ENCODE measurements around the gene PRKCE. TPM values are rescaled to one million over a fixed set of nuclear protein-coding genes. Genes with fewer than 3 reads are reported as not detected.

Gene PRKCE
- total and polyA plus RNA-seq, 2 donors, result 3.2 to 3.3 TPM

DNA sequence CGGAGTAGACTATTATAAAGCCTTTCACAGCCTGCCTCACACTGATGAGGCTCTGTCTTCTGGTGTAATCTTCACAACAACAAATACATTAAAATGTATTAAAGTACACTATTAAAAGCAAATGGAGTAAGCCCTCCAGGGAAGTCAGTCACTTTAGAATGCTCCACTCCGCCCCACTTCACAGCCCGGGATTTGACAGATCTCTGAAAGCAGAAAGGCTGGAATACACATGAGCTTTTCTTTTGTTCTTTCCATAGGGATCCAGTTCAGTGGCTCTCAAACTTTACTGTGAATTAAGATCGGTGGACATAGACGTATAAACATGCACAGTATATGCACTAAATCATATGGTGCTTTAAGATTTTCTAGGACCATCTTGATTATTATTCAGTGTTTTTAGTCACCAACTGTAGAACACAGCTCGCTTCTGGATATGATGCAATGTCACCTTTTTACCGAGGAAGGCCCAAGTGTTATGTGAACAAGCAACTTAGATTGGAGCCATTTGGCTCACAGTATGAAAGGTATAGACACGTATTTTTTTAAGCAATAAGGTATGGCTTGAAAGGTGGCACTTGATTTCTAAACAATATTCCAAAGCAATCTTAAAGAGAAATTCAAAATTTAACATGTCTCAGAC lies 151.1 kb downstream of the PRKCE start:
- WGBS, result 98% methylated on average over 8 of the region's 8 CpGs
- Histone ChIP-seq H3K9me3 (ENCODE audit: control insufficient read depth in 2 of 2, insufficient read depth in 1 of 2, low read length in 1 of 2) (no peaks in the 10 kb centered on the region), H3K36me3 (ENCODE audit: control insufficient read depth in 2 of 2, insufficient read depth in 2 of 2, low read length in 1 of 2) (no peaks in the 10 kb centered on the region), H3K4me3 (ENCODE audit: low read length in 2 of 2) (no peak overlapping the region), H3K27me3 (ENCODE audit: control insufficient read depth in 2 of 2, insufficient read depth in 1 of 2, low read length in 1 of 2) (no peaks in the 10 kb centered on the region), H3K27ac (ENCODE audit: low read depth in 1 of 2, low read length in 1 of 2) (no peak overlapping the region), H3K4me1 (ENCODE audit: control insufficient read depth in 2 of 2, insufficient read depth in 2 of 2, low read length in 2 of 2) (no peaks in the 10 kb centered on the region)
- no peak for DNase-seq (ENCODE audit: low read depth in 6 of 9, low spot score in 9 of 9)

DNA sequence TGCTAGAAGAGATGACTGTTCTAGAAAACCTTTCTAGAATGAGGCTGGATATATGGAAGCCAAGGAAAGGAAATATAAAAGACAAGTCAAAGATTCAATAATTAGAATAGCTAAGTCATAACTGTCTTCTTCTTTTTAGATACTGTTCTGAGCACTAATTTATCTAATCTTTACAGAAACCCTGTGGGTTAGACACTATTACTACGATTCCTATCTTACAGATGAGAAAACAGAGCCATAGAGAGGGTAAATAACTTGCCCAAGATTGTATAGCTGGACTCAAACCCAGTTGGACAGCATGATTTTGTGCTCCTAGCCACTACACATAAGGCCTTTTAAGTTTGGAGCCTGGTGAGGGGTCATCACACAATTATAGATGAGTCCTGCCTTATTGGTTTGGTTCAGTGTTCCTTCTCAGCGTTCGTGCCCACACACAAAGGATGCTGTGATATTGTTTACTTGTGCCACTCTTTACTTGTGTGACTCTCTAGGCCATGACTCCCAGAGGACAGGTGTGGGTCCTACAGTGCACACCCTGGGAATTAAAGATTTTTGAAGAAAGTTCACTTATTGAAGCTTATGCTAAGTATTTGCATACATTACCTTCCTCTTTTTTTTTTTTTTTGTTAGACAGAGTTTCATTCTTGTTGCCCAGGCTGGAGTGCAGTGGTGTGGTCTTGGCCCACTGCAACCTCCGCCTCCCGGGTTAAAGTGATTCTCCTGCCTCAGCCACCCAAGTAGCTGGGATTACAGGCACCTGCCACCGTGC lies 153.7 kb downstream of the PRKCE start:
- Histone ChIP-seq H3K4me3 (ENCODE audit: low read length in 2 of 2) (no peak overlapping the region), H3K4me1 (ENCODE audit: control insufficient read depth in 2 of 2, insufficient read depth in 2 of 2, low read length in 2 of 2) (no peaks in the 10 kb centered on the region), H3K9me3 (ENCODE audit: control insufficient read depth in 2 of 2, insufficient read depth in 1 of 2, low read length in 1 of 2) (no peaks in the 10 kb centered on the region), H3K27me3 (ENCODE audit: control insufficient read depth in 2 of 2, insufficient read depth in 1 of 2, low read length in 1 of 2) (no peaks in the 10 kb centered on the region), H3K36me3 (ENCODE audit: control insufficient read depth in 2 of 2, insufficient read depth in 2 of 2, low read length in 1 of 2) (no peaks in the 10 kb centered on the region), H3K27ac (ENCODE audit: low read depth in 1 of 2, low read length in 1 of 2) (no peak overlapping the region)
- 96% methylated on average over 6 of the region's 6 CpGs for WGBS
- no peak for DNase-seq (ENCODE audit: low read depth in 6 of 9, low spot score in 9 of 9)

DNA sequence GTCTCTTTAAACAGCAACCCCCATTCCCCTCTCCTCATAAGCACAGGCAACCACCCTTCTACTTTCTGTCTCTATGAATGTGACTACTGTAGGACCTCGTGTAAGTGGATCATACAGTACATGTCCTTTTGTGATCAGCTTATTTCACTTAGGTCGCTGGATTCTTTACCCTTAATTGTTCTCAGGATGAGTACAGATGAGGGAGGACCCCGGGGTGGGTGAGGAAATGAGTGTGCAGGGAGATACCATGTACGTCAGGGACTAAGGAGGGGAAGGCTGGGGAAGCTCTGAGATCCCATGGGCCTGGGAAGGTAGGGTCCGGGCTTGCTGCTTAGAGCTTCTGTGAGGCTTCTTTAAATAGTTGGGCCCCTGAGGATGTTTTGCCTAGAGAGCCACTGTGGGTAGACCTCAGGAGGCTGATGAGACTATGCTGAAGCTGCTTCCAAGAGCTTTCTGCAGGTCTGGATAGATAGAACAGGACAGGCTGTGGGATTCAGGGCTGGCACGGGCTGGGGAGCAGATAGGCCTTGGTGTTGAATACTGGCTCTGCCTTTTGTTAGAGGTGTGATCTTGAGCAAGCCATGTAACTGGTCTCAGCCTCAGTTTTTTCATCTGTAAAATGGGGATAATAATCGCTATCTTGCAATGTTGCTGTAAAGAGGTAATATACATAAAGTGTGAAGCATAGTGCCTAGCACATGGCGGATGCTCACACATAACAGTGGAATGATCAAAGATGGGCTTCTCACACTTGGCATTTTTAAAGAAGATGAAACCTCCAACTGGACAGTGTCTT lies 155.3 kb downstream of the PRKCE start:
- WGBS, result 92% methylated on average over 8 of the region's 8 CpGs
- Histone ChIP-seq H3K36me3 (ENCODE audit: control insufficient read depth in 2 of 2, insufficient read depth in 2 of 2, low read length in 1 of 2) (no peaks in the 10 kb centered on the region), H3K27ac (ENCODE audit: low read depth in 1 of 2, low read length in 1 of 2) (no peak overlapping the region), H3K4me1 (ENCODE audit: control insufficient read depth in 2 of 2, insufficient read depth in 2 of 2, low read length in 2 of 2) (no peaks in the 10 kb centered on the region), H3K27me3 (ENCODE audit: control insufficient read depth in 2 of 2, insufficient read depth in 1 of 2, low read length in 1 of 2) (no peaks in the 10 kb centered on the region), H3K9me3 (ENCODE audit: control insufficient read depth in 2 of 2, insufficient read depth in 1 of 2, low read length in 1 of 2) (no peaks in the 10 kb centered on the region), H3K4me3 (ENCODE audit: low read length in 2 of 2) (no peak overlapping the region)
- no peak for DNase-seq (ENCODE audit: low read depth in 6 of 9, low spot score in 9 of 9)

DNA sequence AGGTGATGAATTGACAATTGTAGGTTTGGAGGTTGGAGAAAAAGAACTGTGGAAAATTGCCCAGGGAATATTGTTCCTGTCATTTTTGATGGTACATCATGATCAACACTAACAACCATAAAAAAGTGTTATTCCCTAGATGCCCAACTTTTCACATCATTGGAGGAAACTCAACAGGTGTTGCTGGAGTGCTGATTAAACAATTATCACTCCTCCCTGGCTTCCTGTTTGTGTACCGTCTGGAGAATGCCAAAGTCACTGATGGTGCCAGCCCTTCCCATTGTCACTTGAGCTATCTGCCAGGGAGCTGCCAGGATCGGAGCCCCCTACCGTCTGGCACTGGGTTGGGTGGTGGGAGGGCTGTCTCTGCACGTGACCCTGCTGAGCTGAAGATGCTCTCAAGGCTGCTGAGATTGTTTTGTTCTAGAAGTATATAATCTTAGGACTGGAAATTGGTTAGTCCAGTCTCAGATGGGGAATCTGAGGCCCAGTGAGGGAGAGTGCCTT lies 156.9 kb downstream of the PRKCE start:
- no peak overlapping the region for H3K4me3 ChIP-seq (ENCODE audit: low read length in 2 of 2)
- H3K4me1 ChIP-seq (ENCODE audit: control insufficient read depth in 2 of 2, insufficient read depth in 2 of 2, low read length in 2 of 2), result peaks cover 0 to 6% of the 10 kb centered on the region in 2 donors
- H3K9me3 ChIP-seq (ENCODE audit: control insufficient read depth in 2 of 2, insufficient read depth in 1 of 2, low read length in 1 of 2), result no peaks in the 10 kb centered on the region
- DNase-seq (ENCODE audit: low read depth in 6 of 9, low spot score in 9 of 9), result no peak
- no peaks in the 10 kb centered on the region for H3K36me3 ChIP-seq (ENCODE audit: control insufficient read depth in 2 of 2, insufficient read depth in 2 of 2, low read length in 1 of 2)
- whole genome bisulfite sequencing, result 92% methylated on average over 4 of the region's 4 CpGs
- H3K27ac ChIP-seq (ENCODE audit: low read depth in 1 of 2, low read length in 1 of 2), result no peak overlapping the region
- H3K27me3 ChIP-seq (ENCODE audit: control insufficient read depth in 2 of 2, insufficient read depth in 1 of 2, low read length in 1 of 2), result no peaks in the 10 kb centered on the region

DNA sequence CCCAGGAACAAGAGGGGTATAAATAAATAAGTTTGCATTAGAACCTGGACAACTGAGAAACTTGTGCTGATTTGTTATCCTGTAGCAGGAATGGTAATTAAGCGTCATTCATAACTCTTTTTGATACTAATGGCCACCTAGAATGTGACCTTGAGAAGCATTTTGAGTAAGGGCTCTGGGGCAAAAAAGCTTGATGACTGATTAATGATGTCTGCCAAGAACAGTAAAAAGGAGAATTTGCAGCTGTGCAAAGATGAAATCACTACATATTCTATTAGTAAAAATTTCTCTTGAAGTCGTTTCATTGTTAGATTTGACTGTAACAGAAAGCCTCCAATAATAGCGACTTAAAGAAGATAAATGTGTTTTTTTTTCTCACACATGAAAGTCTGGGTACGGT lies 157.7 kb downstream of the PRKCE start:
- H3K9me3 ChIP-seq (ENCODE audit: control insufficient read depth in 2 of 2, insufficient read depth in 1 of 2, low read length in 1 of 2), result no peaks in the 10 kb centered on the region
- H3K27me3 ChIP-seq (ENCODE audit: control insufficient read depth in 2 of 2, insufficient read depth in 1 of 2, low read length in 1 of 2), result no peaks in the 10 kb centered on the region
- 96% methylated on average over 4 of the region's 4 CpGs for WGBS
- H3K27ac ChIP-seq (ENCODE audit: low read depth in 1 of 2, low read length in 1 of 2), result no peak overlapping the region
- DNase-seq (ENCODE audit: low read depth in 6 of 9, low spot score in 9 of 9), result no peak
- H3K36me3 ChIP-seq (ENCODE audit: control insufficient read depth in 2 of 2, insufficient read depth in 2 of 2, low read length in 1 of 2), result no peaks in the 10 kb centered on the region
- H3K4me3 ChIP-seq (ENCODE audit: low read length in 2 of 2), result no peak overlapping the region
- H3K4me1 ChIP-seq (ENCODE audit: control insufficient read depth in 2 of 2, insufficient read depth in 2 of 2, low read length in 2 of 2), result peaks cover 0 to 10% of the 10 kb centered on the region in 2 donors

DNA sequence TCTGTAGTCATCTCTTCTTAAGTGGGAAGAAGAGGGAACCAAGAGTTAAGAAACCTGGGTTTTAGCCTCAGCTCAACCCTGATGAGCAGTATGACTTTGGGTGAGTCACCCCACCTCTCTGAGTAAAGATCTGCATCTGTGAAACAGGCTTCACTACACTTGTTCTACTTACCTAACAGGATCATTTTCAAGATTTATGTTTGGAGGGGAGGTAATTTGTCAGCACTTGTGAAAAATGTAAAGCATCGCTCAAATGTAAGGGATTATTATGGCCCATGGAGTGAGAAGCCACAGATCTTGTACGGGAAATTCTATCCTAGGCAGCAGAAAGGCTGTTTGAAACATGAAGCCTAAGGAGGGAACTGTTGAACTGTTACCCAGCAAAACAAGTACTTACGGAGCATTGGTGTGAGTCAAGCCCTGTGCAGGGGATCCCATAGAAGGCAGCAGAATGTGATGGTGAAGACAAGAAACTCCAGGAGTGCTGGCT lies 160.6 kb downstream of the PRKCE start:
- Histone ChIP-seq H3K4me3 (ENCODE audit: low read length in 2 of 2) (no peak overlapping the region), H3K9me3 (ENCODE audit: control insufficient read depth in 2 of 2, insufficient read depth in 1 of 2, low read length in 1 of 2) (no peaks in the 10 kb centered on the region), H3K27me3 (ENCODE audit: control insufficient read depth in 2 of 2, insufficient read depth in 1 of 2, low read length in 1 of 2) (no peaks in the 10 kb centered on the region), H3K27ac (ENCODE audit: low read depth in 1 of 2, low read length in 1 of 2) (no peak overlapping the region), H3K4me1 (ENCODE audit: control insufficient read depth in 2 of 2, insufficient read depth in 2 of 2, low read length in 2 of 2) (peaks cover 0 to 10% of the 10 kb centered on the region in 2 donors), H3K36me3 (ENCODE audit: control insufficient read depth in 2 of 2, insufficient read depth in 2 of 2, low read length in 1 of 2) (no peaks in the 10 kb centered on the region)
- WGBS, result 97% methylated on average over 3 of the region's 3 CpGs
- no peak for DNase-seq (ENCODE audit: low read depth in 6 of 9, low spot score in 9 of 9)

DNA sequence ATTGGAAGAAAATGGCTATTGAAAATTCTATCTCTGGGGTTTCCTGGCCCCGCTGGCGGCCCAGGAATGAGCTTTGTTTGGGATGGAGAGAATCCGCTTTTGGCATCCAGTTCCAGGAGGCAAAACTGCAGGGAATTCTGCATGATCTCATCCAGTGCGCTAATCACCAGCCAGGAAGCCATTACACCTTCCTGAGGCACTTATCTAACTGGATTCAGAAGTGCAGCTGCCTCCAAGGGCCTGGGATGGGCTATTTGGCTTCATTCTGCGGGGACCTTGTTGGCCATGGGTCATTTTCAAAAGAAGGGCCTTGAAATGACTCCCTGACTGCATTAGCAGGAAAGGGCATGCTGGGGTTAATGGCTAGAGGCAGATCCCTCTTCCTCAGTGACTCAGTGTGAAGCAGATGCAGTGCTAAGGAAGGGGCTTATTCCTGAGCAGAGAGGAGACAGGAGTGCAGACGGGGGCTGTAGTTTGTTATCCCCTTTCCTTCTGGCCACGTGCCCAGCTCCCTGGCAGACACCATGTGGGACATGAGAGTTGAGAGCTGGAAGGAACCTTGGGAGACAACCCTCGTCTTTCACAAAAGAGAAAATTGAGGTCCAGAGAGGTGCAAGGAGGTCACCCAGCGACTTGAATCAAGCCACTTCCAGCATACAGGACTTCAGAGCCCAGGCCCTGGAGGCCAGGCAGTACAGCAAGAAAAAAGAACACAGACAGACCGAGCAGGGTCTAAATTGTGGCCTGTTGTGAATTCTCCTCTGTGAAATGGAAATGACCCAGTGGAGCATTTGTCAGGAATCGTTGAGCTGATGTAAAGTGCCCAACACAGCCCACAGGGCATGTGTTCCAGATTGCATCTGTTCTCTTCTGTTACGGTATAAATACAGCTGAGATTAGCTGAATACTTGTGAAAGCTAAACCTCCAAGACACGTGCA lies 161.8 kb downstream of the PRKCE start:
- Histone ChIP-seq H3K36me3 (ENCODE audit: control insufficient read depth in 2 of 2, insufficient read depth in 2 of 2, low read length in 1 of 2) (no peaks in the 10 kb centered on the region), H3K4me1 (ENCODE audit: control insufficient read depth in 2 of 2, insufficient read depth in 2 of 2, low read length in 2 of 2) (peaks cover 0 to 10% of the 10 kb centered on the region in 2 donors), H3K27me3 (ENCODE audit: control insufficient read depth in 2 of 2, insufficient read depth in 1 of 2, low read length in 1 of 2) (no peaks in the 10 kb centered on the region), H3K4me3 (ENCODE audit: low read length in 2 of 2) (no peak overlapping the region), H3K9me3 (ENCODE audit: control insufficient read depth in 2 of 2, insufficient read depth in 1 of 2, low read length in 1 of 2) (no peaks in the 10 kb centered on the region), H3K27ac (ENCODE audit: low read depth in 1 of 2, low read length in 1 of 2) (peak overlapping the region in 1 of 2 donors; percentile 43)
- no peak for DNase-seq (ENCODE audit: low read depth in 6 of 9, low spot score in 9 of 9)
- 96% methylated on average over 13 of the region's 13 CpGs for WGBS

DNA sequence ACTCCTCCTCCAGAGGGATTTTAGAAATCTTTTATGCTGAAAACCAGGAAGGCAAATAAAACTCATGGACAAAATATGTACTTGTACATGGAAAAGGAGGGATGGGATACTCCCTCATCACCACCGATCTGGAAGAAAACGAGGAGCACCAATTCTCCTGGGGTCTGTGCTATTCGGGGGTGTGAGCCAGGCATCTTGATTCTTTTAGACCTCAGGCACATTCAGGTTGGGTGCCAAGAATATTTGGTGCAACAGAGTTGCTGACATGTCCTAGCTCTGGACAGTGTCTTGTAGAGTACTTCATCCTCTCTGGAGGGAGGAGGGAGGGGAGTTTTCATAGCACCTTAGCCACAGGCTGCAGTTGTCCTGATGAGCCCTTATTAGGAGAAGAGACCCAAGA lies 163.0 kb downstream of the PRKCE start:
- Histone ChIP-seq H3K4me1 (ENCODE audit: control insufficient read depth in 2 of 2, insufficient read depth in 2 of 2, low read length in 2 of 2) (peaks cover 0 to 10% of the 10 kb centered on the region in 2 donors), H3K4me3 (ENCODE audit: low read length in 2 of 2) (no peak overlapping the region), H3K27ac (ENCODE audit: low read depth in 1 of 2, low read length in 1 of 2) (no peak overlapping the region), H3K27me3 (ENCODE audit: control insufficient read depth in 2 of 2, insufficient read depth in 1 of 2, low read length in 1 of 2) (no peaks in the 10 kb centered on the region), H3K9me3 (ENCODE audit: control insufficient read depth in 2 of 2, insufficient read depth in 1 of 2, low read length in 1 of 2) (no peaks in the 10 kb centered on the region), H3K36me3 (ENCODE audit: control insufficient read depth in 2 of 2, insufficient read depth in 2 of 2, low read length in 1 of 2) (no peaks in the 10 kb centered on the region)
- DNase-seq (ENCODE audit: low read depth in 6 of 9, low spot score in 9 of 9), result no peak
- 96% methylated on average over 3 of the region's 3 CpGs for WGBS
